SK-N-SH (cell line): ENCODE results near the gene PRIMPOL.
"Not testable (repeated sequence)": the region's sequence is repeated elsewhere in the genome, so short reads cannot be mapped to it uniquely, and the experiment has no call there.

Experiments used
- CTCF ChIP-seq: fragments of 200-600 bp; sonication (generic); IDR thresholded peaks from 2 replicates; pipeline ENCODE4 v1.6.1; 2017; ENCODE audit warnings: antibody characterized with exemption, mild to moderate bottlenecking, moderate library complexity
- FOSL2 ChIP-seq: IDR thresholded peaks from 2 replicates; pipeline ENCODE4 v1.4.0; 2012; ENCODE audit warnings: low read depth, mild to moderate bottlenecking, moderate library complexity, borderline replicate concordance
- JUND ChIP-seq: IDR thresholded peaks from 2 replicates; pipeline ENCODE4 v1.4.0; 2012
- MAX ChIP-seq: IDR thresholded peaks from 2 replicates; pipeline ENCODE4 v1.4.0; 2012; ENCODE audit warnings: low read depth
- NFIC ChIP-seq: IDR thresholded peaks from 2 replicates; pipeline ENCODE4 v1.4.0; 2012; ENCODE audit warnings: borderline replicate concordance
- NRF1 ChIP-seq: IDR thresholded peaks from 2 replicates; pipeline ENCODE4 v1.6.1; 2012; ENCODE audit warnings: low read depth, mild to moderate bottlenecking, low read length
- POLR2AphosphoS5 ChIP-seq: IDR thresholded peaks from 2 replicates; pipeline ENCODE4 v1.6.1; 2012; ENCODE audit warnings: low read depth, low read length
- SMC3 ChIP-seq: IDR thresholded peaks from 2 replicates; pipeline ENCODE4 v1.6.1; 2012; ENCODE audit warnings: low read depth, low read length, improper control_type of control experiment
- TF ChIP-seq, protein P1 (sequence below): fragments of 150-350 bp; IDR thresholded peaks from 2 replicates; pipeline ENCODE4 v1.6.1; 2017; ENCODE audit warnings: antibody characterized with exemption, low read length, low read depth, borderline replicate concordance

GRCh38 chr4:184741651-184742050, 92.1 kb downstream of the PRIMPOL start:
- TF ChIP-seq CTCF, JUND, NRF1, NFIC, MAX, POLR2AphosphoS5, SMC3, FOSL2: not testable (repeated sequence)
- TF ChIP-seq, protein P1, sequence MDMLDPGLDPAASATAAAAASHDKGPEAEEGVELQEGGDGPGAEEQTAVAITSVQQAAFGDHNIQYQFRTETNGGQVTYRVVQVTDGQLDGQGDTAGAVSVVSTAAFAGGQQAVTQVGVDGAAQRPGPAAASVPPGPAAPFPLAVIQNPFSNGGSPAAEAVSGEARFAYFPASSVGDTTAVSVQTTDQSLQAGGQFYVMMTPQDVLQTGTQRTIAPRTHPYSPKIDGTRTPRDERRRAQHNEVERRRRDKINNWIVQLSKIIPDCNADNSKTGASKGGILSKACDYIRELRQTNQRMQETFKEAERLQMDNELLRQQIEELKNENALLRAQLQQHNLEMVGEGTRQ, result not testable (repeated sequence)
